DMS 273 (cell line): Measurements from ENCODE around the gene SSTR1.

Experiments used
- DNase-seq: peaks from one replicate; lab custom pipeline; 2025; ENCODE audit not compliant: unreplicated experiment; lab: John Stamatoyannopoulos, UW

Gene SSTR1

GRCh38 chr14:38233218-38233617, 25.5 kb downstream of the SSTR1 start:
- DNase-seq = no peak

DNA sequence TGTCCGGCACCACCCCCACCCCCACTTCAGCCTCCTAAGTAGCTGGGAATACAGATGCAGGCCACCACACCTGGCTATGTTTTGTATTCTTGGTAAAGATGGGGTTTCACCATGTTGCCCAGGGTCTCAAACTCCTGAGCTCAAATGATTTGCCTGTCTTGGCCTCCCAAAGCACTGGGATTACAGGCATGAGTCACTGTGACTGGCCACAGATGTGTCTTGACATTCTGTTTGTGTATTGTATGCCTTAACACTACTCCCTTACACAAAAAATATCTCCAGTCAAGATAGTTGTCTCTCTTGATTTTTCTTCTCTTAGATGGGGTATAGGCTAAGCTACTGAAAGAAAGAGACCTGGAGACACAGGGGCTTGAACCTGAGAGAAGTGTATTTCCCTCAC, 30.6 kb downstream of the SSTR1 start:
- no peak for DNase-seq

- DNase-seq = no peak
Measured at GRCh38 chr14:38238878-38239277, 31.2 kb downstream of the SSTR1 start.

DNA sequence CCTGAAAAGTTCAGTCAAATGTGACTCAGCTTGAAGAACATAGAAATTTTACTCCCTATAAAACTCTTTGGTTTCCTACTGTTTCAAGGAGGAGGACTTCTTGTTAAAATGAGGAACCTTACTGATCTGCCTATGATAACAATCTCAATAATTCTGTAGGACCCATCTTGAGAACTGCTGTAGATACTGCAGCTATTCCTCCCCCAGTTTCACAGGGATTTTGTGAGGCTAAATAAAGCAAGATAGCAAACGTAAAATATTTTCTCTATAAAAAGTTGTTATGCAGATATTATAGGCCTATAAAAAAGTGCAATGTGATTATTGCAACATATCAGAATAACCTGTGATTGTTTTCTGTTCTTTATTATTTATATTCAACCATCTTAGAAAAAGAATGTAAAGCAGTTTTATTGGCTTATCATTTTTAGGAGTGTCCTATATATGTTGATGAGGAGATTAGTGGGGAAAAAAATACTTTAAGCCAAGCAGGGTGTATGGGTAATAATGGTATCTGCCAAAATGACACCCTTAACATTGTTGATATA, 36.1 kb downstream of the SSTR1 start:
- no peak for DNase-seq

GRCh38 chr14:38248321-38249028, 40.8 kb downstream of the SSTR1 start:
- peak; percentile 28 for DNase-seq

DNA sequence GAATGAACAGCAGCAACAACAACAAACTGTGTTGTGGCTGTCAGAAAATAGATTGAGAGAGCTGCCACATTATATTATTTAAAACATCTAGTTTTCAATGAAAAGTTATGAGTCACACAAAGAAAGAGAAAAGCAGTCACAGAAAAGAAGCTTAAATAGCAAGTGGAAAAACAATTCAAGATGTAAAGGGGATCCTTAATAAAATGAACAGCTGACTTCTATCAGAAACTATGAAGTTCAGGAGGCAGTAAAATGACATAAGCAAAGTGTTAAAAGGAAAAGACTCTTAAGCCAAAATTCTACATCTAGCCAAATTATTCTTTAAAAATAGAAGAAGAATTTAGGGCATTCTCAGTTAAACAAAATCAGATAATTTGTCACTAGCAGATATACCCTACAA, 42.6 kb downstream of the SSTR1 start:
- no peak for DNase-seq

- no peak for DNase-seq
Measured at GRCh38 chr14:38252066-38252710, 44.5 kb downstream of the SSTR1 start.

DNA sequence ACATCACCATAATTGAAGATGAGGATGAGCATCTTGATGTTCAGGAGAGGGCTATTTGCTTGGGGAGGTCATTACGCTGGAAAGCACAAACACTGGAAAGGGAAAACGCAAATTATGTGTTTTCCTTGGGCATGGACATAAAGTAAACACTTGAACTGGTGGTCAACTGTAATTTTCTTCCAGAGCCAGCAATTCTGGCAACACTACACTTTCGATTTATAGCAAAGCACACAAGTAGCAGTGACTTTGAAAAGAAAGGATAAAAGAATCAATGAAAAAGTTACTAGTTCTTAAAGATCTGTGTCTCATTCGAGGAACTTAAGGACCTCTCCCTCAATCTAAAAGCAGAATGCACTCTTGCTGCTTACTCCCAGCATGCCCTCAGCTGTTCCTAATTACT, 46.0 kb downstream of the SSTR1 start:
- DNase-seq = no peak

DNA sequence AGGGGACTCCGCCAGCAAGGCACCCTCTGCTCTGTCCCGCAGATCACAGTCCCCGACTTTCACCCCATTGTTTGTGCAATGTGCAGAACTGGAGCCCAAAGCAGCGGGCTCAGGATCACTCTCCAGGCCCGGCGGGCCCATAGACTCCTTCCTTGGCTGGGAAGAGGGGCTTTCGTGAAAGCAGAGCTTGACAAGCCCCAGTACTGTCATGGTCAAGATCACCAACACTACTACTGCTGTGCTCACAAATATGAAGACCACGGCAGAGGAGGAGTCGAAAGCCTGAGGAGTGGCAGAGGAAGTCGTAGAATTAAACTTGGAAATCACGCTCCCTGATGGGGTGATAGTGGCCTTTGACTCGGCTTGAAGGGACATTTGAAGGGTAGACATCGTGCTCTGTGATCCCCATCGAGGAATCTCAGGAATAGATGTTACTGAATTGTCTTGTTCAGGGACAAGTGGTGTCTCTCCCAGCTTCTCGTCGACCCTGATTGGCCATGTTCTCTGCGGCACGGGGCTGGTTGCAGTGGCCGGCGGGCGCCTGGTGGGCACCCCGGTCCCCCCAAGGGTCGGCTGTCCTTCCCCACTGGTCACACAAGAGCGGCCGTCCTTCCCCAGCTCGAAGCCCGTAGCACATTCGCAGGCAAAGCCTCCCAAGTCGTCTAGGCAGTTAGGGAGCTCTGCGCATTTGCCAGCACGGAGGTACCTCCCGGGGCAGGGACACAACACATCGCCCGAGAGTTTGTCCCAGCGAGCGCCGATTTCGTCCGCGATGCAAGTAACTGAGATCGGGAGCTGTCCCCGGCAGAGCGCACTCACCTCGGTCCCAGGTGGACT, 47.1 kb downstream of the SSTR1 start:
- DNase-seq = no peak

- no peak for DNase-seq
Measured at GRCh38 chr14:38255408-38255672, 47.6 kb downstream of the SSTR1 start.

GRCh38 chr14:38255673-38256532, 48.2 kb downstream of the SSTR1 start, which contains the start of gene CLEC14A:
Gene CLEC14A, minus strand, starts transcription at chr14:38256093. Its CDS starts 71 bp downstream, at chr14:38256022.
- DNase-seq = no peak

DNA sequence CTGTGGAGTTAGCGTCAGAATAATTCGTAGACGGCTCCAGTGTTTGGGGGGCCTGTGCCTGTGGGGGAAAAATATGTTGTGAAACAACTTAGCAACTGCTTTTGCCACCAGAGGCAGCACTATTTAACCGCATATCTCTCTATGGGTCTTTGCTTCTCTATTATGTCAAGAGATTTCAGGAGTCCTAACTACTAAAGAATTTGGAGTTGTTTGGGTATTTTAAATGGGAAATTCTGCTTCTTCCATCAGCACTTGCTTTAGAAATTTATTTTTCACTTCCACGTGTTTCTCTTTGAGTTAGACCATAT, 48.8 kb downstream of the SSTR1 start:
- no peak for DNase-seq

DNA sequence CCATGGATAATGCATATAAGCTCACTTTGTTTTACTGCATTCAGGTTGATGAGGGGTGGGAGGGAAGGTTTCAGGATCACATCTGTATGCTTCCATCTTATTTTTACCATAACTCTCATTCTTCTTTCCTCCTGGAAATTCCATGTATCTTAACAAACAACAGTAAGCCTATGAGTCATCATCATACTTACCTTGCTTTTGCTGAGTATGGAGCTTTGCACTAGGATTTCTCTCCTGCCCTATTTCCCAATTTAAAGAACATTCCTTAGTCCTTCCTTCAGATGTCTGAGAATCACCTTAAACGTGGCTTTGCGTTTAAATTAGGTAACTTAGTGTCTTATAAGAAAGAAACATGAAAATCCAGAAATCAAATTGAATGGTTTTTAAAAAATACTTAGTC, 49.8 kb downstream of the SSTR1 start:
- no peak for DNase-seq

DNA sequence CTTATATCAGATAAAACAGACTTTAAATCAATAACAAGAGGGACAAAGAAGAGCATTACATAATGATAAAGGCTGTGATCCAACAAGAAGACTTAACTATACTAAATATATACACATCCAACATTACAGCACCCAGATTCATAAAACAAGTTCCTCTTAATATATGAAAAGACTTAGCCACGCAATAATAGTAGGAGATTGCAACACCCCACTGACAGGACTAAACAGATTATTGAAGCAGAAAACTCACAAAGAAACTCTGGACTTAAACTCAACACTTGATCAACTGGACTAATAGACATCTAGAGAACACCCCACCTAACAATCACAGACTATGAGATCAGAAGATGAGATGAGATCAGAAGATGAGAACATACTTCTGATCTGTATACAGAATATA, 53.9 kb downstream of the SSTR1 start:
- DNase-seq = no peak
